ENCODE results near the gene MARK2. TPM values are rescaled to one million over a fixed set of nuclear protein-coding genes. Genes with fewer than 3 reads are reported as not detected.
A peak's percentile ranks its signal among the peaks of the same experiment; 100 is the strongest.

The MARK2 gene
- total RNA-seq, 1 donor from 2014 or later: 25.4 TPM

DNA sequence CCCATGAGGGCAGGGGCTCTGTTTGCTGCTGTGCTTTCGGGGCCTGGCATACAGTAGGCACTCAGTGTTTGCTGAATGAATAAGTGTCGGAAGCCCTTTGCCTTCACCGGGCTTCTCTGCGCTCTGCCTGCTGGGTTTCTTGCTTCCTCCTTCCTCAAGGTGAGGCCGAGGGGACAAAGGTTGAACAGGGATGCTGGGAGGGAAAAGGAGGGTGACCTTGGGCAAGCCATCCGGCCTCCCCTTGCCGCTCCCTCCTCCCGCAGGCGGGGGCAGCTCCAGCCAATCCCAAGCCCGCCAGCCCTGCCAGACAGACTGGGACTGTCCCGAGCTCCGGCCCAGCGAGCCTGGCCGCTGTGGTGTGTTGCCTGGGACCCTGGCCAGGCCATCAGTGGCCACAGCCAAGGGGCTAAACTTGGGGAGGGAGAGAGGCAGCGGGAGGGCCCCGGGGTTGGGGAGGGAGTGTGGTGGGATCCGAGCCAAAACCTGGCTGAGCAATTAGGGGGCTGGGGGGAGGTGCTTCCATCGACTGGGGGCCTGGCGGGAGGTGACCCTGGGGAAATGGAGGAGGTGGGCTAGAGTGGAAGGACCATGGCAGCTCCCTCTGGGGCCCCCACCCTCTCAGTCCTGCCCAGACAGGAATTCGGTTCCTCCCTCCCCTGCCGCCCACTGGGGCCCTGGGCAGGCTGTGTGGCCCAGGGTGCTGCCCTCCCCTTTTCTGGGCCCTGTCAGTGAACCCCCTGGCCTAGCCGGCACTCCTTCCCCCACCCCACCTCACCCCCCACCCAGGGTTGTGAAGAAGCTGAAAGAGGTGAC is 81.4 kb downstream of the MARK2 start:
- H3K36me3 Mint-ChIP-seq: no peaks in the 10 kb centered on the region
- Histone ChIP-seq H3K27me3 (peaks cover 3% of the 10 kb centered on the region), H4K20me1 (ENCODE audit: low read depth) (peaks cover 14% of the 10 kb centered on the region), H3K4me1 (peaks cover 37% of the 10 kb centered on the region), H3K4me3 (peak overlapping the region; percentile 95), H3K36me3 (no peaks in the 10 kb centered on the region), H3K4me2 (peak overlapping the region; percentile 95), H2AFZ (replicated peaks) (no peak overlapping the region), H3K27ac (peak overlapping the region; percentile 94), H3K79me2 (ENCODE audit: low read depth) (peaks cover 15% of the 10 kb centered on the region), H3K9me3 (ENCODE audit: low read depth) (no peaks in the 10 kb centered on the region), H3K9ac (no peak overlapping the region), H3F3A (ENCODE audit: low read depth) (peaks cover 48% of the 10 kb centered on the region)
- peak; percentile 76 for DNase-seq (ENCODE audit: low spot score)
- peak overlapping the region; percentile 90 for H3K27ac Mint-ChIP-seq
- H3K9me3 Mint-ChIP-seq: peaks cover 2% of the 10 kb centered on the region
- no peak for TF ChIP-seq EZH2phosphoT487 (IDR thresholded peaks at IDR 0.05)
- TF ChIP-seq EZH2 (IDR thresholded peaks at IDR 0.05): no peak
- peaks cover 4% of the 10 kb centered on the region for H3K27me3 Mint-ChIP-seq (ENCODE audit: insufficient read depth, low read depth)
- H3K4me1 Mint-ChIP-seq: peaks cover 27% of the 10 kb centered on the region
- peak overlapping the region; percentile 83 for H3K4me3 Mint-ChIP-seq

DNA sequence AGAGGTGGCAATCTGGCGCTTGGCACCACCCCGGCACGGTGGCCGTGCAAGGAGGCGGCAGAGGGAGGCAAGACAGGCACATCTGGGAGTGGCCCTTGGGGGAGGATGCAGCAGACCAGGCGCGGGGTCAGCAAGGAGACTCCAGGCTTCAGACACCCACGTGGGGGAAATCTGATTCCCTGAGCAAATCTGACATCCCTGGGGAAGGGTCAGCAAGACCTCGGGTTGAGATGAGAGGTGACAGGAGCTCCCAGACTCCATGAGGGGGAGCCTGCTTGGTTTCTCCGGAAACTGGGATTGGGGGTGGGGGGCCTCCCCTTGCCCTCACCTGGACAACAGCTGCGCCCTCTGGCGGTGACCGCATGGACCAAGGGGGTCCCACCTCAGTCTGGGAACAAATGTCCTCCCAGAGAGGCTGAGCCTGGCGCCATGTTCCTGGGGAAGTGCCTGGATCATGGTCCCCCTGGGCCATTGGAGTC is 82.1 kb downstream of the MARK2 start:
- H3F3A ChIP-seq (ENCODE audit: low read depth): peaks cover 45% of the 10 kb centered on the region
- Mint-ChIP-seq H3K27ac (peak overlapping the region; percentile 57), H3K9me3 (peaks cover 2% of the 10 kb centered on the region), H3K4me1 (peaks cover 27% of the 10 kb centered on the region), H3K36me3 (no peaks in the 10 kb centered on the region), H3K4me3 (peak overlapping the region; percentile 70), H3K27me3 (ENCODE audit: insufficient read depth, low read depth) (peaks cover 4% of the 10 kb centered on the region)
- peaks cover 37% of the 10 kb centered on the region for H3K4me1 ChIP-seq
- H3K27me3 ChIP-seq: peaks cover 3% of the 10 kb centered on the region
- H3K4me3 ChIP-seq: peak overlapping the region; percentile 95
- peak overlapping the region; percentile 95 for H3K4me2 ChIP-seq
- H3K9ac ChIP-seq: no peak overlapping the region
- no peak overlapping the region for H3K27ac ChIP-seq
- no peak for TF ChIP-seq EZH2 (IDR thresholded peaks at IDR 0.05)
- TF ChIP-seq, protein P1, sequence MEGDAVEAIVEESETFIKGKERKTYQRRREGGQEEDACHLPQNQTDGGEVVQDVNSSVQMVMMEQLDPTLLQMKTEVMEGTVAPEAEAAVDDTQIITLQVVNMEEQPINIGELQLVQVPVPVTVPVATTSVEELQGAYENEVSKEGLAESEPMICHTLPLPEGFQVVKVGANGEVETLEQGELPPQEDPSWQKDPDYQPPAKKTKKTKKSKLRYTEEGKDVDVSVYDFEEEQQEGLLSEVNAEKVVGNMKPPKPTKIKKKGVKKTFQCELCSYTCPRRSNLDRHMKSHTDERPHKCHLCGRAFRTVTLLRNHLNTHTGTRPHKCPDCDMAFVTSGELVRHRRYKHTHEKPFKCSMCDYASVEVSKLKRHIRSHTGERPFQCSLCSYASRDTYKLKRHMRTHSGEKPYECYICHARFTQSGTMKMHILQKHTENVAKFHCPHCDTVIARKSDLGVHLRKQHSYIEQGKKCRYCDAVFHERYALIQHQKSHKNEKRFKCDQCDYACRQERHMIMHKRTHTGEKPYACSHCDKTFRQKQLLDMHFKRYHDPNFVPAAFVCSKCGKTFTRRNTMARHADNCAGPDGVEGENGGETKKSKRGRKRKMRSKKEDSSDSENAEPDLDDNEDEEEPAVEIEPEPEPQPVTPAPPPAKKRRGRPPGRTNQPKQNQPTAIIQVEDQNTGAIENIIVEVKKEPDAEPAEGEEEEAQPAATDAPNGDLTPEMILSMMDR (IDR thresholded peaks at IDR 0.05): peak; percentile 85
- no peaks in the 10 kb centered on the region for H3K9me3 ChIP-seq (ENCODE audit: low read depth)
- no peaks in the 10 kb centered on the region for H3K36me3 ChIP-seq
- no peak overlapping the region for H2AFZ ChIP-seq (replicated peaks)
- DNase-seq (ENCODE audit: low spot score): peak; percentile 83
- H3K79me2 ChIP-seq (ENCODE audit: low read depth): peaks cover 8% of the 10 kb centered on the region
- peaks cover 7% of the 10 kb centered on the region for H4K20me1 ChIP-seq (ENCODE audit: low read depth)

DNA sequence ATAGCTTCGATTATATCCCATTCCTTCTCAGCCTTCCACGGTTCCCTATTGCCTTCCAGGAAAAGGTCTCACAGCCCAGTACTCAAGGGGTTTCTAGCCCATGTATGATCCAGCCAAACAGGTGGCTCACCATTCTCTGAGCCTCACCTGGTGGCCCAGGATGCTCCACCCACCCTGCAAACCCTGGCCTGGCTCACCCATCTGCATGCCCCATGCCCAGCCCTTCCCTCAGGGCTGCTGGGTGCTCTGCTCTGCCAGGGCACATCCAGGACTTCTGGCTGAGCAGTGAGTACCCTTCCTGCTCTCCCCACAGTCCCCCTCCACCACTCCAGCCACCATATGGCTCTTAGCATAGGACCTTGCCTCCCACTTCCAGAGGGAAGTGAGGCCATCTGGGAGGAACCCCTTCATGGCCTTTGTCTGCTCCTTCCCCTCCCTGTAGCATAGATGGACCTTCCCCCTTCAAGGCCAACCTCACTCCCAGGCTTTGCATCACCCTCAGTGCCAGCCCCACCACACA is 83.8 kb downstream of the MARK2 start:
- H4K20me1 ChIP-seq (ENCODE audit: low read depth): no peaks in the 10 kb centered on the region
- H3K27ac ChIP-seq: no peak overlapping the region
- DNase-seq (ENCODE audit: low spot score): no peak
- Mint-ChIP-seq H3K4me3 (no peak overlapping the region), H3K27me3 (ENCODE audit: insufficient read depth, low read depth) (peaks cover 7% of the 10 kb centered on the region), H3K9me3 (peaks cover 2% of the 10 kb centered on the region), H3K27ac (no peak overlapping the region), H3K36me3 (no peaks in the 10 kb centered on the region), H3K4me1 (peaks cover 24% of the 10 kb centered on the region)
- H3K4me2 ChIP-seq: no peak overlapping the region
- H2AFZ ChIP-seq (replicated peaks): no peak overlapping the region
- no peaks in the 10 kb centered on the region for H3K9me3 ChIP-seq (ENCODE audit: low read depth)
- no peaks in the 10 kb centered on the region for H3K36me3 ChIP-seq
- no peak overlapping the region for H3K9ac ChIP-seq
- H3F3A ChIP-seq (ENCODE audit: low read depth): peaks cover 38% of the 10 kb centered on the region
- H3K4me3 ChIP-seq: no peak overlapping the region
- H3K4me1 ChIP-seq: peaks cover 31% of the 10 kb centered on the region
- peaks cover 3% of the 10 kb centered on the region for H3K27me3 ChIP-seq
- TF ChIP-seq, protein P1 (IDR thresholded peaks at IDR 0.05): no peak
- TF ChIP-seq EZH2phosphoT487 (IDR thresholded peaks at IDR 0.05) (no peak), EZH2 (IDR thresholded peaks at IDR 0.05) (no peak)
- H3K79me2 ChIP-seq (ENCODE audit: low read depth): no peaks in the 10 kb centered on the region

DNA sequence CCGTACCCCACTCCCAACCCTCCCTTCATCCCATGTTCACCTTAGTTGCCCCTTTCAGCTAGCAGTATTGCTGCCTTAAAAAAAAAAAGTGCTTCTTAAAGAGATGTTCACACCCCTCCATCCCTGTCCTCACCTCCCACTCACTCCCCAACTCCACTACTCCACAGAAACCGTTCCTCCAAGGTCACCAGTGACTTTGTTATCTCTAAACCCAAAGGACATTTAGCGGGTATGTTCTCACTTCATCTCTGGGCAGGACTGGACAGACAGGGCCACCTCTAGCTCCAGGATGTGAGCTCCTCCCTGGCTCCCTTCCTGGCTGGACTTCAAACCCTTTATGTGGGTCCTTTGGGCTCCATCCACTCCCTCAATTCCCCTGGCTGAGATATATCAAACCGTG is 84.4 kb downstream of the MARK2 start:
- DNase-seq (ENCODE audit: low spot score): no peak
- Mint-ChIP-seq H3K36me3 (no peaks in the 10 kb centered on the region), H3K9me3 (peaks cover 2% of the 10 kb centered on the region), H3K27ac (no peak overlapping the region), H3K4me3 (no peak overlapping the region), H3K4me1 (peaks cover 24% of the 10 kb centered on the region), H3K27me3 (ENCODE audit: insufficient read depth, low read depth) (peaks cover 6% of the 10 kb centered on the region)
- Histone ChIP-seq H3K27ac (no peak overlapping the region), H3F3A (ENCODE audit: low read depth) (peaks cover 32% of the 10 kb centered on the region), H3K9ac (no peak overlapping the region), H3K4me2 (no peak overlapping the region), H3K79me2 (ENCODE audit: low read depth) (no peaks in the 10 kb centered on the region), H2AFZ (replicated peaks) (no peak overlapping the region), H3K27me3 (peaks cover 8% of the 10 kb centered on the region), H3K4me3 (no peak overlapping the region), H3K9me3 (ENCODE audit: low read depth) (no peaks in the 10 kb centered on the region), H3K36me3 (no peaks in the 10 kb centered on the region), H4K20me1 (ENCODE audit: low read depth) (no peaks in the 10 kb centered on the region), H3K4me1 (peaks cover 27% of the 10 kb centered on the region)
- TF ChIP-seq, protein P1 (IDR thresholded peaks at IDR 0.05): no peak
- TF ChIP-seq EZH2phosphoT487 (IDR thresholded peaks at IDR 0.05) (no peak), EZH2 (IDR thresholded peaks at IDR 0.05) (no peak)
